Measurements from ENCODE around the gene MTCH1.
"Not testable (repeated sequence)": the region's sequence is repeated elsewhere in the genome, so short reads cannot be mapped to it uniquely, and the experiment has no call there.

MTCH1 gene

DNA sequence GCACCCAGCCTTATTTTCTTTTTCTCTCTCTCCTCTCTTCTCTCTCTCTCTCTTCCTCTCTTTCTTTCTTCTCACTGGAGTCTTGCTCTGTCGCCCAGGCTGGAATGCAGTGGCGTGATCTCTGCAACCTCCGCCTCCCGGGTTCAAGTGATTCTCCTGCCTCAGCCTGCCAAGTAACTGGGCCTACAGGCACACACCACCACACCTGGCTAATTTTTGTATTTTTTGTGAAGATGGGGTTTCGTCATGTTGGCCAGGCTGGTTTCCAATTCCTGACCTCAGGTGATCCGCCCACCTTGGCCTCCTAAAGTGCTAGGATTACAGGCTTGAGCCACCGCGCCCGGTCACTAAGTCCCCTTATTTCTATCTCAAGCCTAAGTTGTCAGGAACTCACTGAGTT lies 36.9 kb downstream of the MTCH1 start:
- DNase-seq, result not testable (repeated sequence)

GRCh38 chr6:36947570-36948351 lies 38.2 kb downstream of the MTCH1 start:
- peak; percentile 16 for DNase-seq

DNA sequence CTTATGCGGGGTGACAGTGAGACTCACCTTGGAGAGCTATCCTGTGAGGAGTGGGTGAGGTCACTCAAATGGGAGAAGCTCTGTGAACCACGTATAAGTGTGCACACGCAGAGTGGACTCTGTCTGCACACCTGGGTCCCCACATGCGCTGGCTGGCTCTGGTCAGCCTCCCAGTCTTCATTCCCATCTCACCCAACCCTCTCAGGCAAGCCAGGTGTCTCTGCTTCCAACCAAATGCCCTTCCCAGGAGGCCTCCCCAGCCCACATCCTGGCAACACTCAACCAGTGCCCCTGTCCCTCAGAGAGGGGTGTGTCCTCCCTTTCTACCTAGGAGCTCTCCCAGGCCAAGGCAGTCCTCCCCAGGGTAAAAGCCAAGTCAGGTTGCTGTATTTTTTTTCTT lies 39.5 kb downstream of the MTCH1 start:
- DNase-seq, result no peak

DNA sequence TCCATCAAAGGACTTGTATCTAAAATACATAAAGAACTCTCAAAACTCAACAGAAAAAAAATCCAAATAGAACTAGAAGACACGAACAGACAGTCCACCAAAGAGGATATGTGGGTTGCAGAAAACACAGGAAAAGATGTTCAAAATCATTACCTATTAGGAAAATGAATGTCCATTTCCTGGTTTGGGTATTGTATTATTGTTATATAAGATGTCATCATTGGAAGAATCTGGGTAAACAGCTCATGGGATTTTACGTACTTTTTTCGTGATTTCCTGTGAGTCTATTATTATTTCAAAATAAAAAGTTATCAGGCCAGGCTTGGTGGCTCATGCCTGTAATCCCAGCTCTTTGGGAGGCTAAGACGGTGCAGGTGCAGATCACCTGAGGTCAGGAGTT lies 40.7 kb downstream of the MTCH1 start:
- DNase-seq, result no peak

GRCh38 chr6:36944650-36945049 lies 41.3 kb downstream of the MTCH1 start:
- DNase-seq, result no peak

DNA sequence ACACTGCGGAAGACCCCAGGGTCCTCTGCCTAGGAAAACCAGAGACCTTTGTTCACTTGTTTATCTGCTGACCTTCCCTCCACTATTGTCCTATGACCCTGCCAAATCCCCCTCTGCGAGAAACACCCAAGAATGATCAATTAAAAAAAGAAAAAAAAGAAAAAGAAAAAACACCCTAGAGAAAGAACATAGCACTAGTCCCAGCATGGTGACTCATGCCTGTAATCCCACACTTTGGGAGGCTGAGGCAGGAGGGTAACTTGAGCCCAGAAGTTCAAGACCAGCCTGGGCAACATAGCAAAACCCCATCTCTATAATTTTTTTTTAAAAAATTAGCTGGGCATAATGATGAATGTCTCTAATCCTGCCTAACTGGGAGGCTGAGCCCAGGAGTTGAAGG lies 43.7 kb downstream of the MTCH1 start:
- not testable (repeated sequence) for DNase-seq

- not testable (repeated sequence) for DNase-seq
Measured at GRCh38 chr6:36941561-36941960, 44.4 kb downstream of the MTCH1 start.

- DNase-seq, result no peak
Measured at GRCh38 chr6:36940027-36940426, 46.0 kb downstream of the MTCH1 start.

GRCh38 chr6:36939005-36939404 lies 47.0 kb downstream of the MTCH1 start:
- not testable (repeated sequence) for DNase-seq

- no peak for DNase-seq
Measured at GRCh38 chr6:36938536-36938935, 47.5 kb downstream of the MTCH1 start.

DNA sequence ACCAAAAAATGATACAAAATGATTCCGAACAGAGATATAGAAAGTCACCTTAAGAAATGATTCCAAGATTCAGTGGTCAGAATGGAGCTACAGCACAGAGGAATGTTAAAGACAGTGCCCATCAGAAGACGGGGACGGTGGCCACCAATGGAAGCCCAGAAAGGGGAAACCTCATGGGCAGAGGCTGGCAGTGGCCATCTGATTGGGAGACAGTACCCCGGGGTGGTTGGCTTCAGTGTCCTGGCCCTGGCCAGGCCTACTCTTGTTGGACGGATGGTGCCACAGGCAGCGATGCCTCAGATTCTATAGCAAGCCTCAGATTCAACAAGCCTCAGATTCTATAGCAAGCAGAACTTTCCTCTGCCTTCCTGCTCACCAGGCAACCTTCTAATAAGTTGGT lies 48.1 kb downstream of the MTCH1 start:
- DNase-seq, result no peak

GRCh38 chr6:36936824-36937223 lies 49.2 kb downstream of the MTCH1 start:
- no peak for DNase-seq

DNA sequence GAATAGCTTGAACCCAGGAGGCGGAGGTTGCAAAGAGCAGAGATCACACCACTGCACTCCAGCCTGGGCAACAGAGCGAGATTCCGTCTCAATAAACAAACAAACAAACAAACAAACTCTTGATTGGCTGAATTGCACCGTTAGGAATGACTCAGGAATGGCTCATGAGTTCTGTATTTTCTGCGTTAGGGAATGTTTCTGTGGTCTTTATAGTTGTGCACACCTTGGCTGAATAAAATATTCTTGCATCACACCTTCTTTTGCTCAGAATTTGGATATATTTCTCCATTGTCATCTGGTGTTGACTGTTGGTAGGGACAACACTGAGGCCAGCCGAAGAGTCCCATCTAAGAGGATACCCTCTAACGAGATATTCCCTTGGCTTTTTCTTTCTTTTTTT lies 51.1 kb downstream of the MTCH1 start:
- DNase-seq, result no peak

DNA sequence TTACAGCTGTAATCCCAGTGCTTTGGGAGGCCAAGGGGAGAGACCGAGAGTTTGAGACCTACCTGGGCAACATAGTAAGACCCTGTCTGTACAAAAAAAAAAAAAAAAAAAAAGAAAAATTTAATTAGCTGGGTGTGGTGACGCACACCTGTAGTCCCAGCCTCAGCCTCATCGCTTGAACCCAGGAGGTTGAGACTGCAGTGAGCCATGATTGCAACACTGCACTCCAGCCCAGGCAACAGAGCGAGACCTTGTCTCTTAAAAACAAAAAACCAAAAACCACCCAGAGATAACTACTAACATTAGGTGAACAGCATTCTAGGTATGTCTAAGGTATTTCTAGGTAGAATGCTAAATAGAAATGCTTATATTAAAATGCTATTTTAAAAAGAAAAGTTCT lies 52.5 kb downstream of the MTCH1 start:
- DNase-seq, result no peak

- DNase-seq, result no peak
Measured at GRCh38 chr6:36933102-36933501, 52.9 kb downstream of the MTCH1 start.

DNA sequence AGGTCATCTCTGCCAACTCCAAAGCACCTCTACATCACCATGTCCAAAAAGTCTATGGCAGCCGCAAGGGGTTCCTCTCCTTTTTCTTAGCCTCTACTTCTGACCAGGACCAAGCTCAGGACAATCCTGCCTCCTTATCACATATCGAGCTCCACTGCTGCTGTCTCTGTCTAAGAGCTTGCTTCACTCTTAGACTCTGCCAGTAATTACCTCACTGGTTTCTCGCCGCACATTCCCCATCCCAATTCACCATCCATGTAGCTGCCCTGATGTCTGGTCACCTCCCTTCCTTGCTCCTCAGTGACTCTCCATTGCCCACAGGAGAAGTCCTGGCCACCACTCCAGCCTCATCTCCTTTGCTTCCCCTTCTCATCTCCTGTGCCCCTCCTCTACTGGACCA lies 55.5 kb downstream of the MTCH1 start:
- DNase-seq, result no peak

DNA sequence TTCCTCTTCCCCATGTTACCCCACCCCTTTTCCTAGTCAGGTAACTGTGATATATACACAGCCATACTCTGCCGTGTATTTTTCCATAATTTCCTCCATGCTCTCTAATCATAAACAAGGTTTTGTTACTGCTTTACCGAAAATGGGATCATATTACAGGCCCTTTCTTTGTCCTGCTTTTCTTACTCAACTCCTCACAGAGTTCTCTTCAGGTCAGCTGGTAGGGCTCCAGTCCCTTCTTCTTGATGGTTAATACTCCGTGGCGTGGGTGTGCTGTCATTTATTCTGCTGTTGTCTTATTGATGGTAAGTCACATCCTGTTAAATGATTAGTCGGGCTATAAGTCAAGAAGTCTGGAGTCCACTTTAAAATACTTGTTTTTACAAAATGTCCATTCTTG lies 56.4 kb downstream of the MTCH1 start:
- no peak for DNase-seq

- no peak for DNase-seq
Measured at GRCh38 chr6:36929152-36929551, 56.8 kb downstream of the MTCH1 start.

- DNase-seq, result no peak
Measured at GRCh38 chr6:36928547-36928918, 57.5 kb downstream of the MTCH1 start.

GRCh38 chr6:36927691-36928546 lies 58.1 kb downstream of the MTCH1 start:
- no peak for DNase-seq

- DNase-seq, result no peak
Measured at GRCh38 chr6:36926708-36927513, 59.1 kb downstream of the MTCH1 start.

GRCh38 chr6:36925809-36926208 lies 60.2 kb downstream of the MTCH1 start:
- no peak for DNase-seq

GRCh38 chr6:36924778-36925374 lies 61.1 kb downstream of the MTCH1 start:
- DNase-seq, result no peak

All from KG1 (cell line).